Thoracic aorta (tissue), 2 donors: ENCODE data around the gene C3. TPM values are rescaled to one million over a fixed set of nuclear protein-coding genes. Genes with fewer than 3 reads are reported as not detected.

Experiments used
- ATAC-seq: fragments of 150-250 bp; one replicate; pipeline ENCODE4 v1.8.0; 2017; ENCODE audit warnings: low read depth; ENCODE audit not compliant: insufficient number of reproducible peaks, low FRiP score
- DNase-seq: peaks from one replicate; pipeline ENCODE4 v3.0.0-alpha.2; 2020; ENCODE audit warnings: low spot score
- H3K27ac ChIP-seq, 2 donors: fragments of 200-600 bp; sonication (generic); 1 replicate in 1 of 2; 2 replicates in 1 of 2; pipeline ENCODE4 v1.5.1; 2016; ENCODE audit warnings: mild to moderate bottlenecking in 2 of 2, moderate library complexity in 2 of 2
- H3K27me3 ChIP-seq: fragments of 200-600 bp; sonication (generic); replicated peaks from 2 replicates; pipeline ENCODE4 v1.6.0; 2016; ENCODE audit warnings: mild to moderate bottlenecking; ENCODE audit not compliant: insufficient read depth
- H3K36me3 ChIP-seq: fragments of 200-600 bp; sonication (generic); one replicate; pipeline ENCODE4 v1.5.1; 2016
- H3K4me1 ChIP-seq, 2 donors: fragments of 200-600 bp; sonication (generic); 1 replicate in 1 of 2; 2 replicates in 1 of 2; pipeline versions ENCODE4 v1.5.1 to v1.6.0; 2016; ENCODE audit warnings: low read depth in 2 of 2, mild to moderate bottlenecking in 1 of 2; ENCODE audit not compliant: control insufficient read depth in 1 of 2
- H3K4me3 ChIP-seq: fragments of 200-600 bp; sonication (generic); 2 replicates; pipeline ENCODE4 v1.5.1; 2016; ENCODE audit warnings: mild to moderate bottlenecking
- H3K9me3 ChIP-seq: fragments of 200-600 bp; sonication (generic); 2 replicates; pipeline ENCODE4 v1.5.1; 2016
- total RNA-seq, 2 donors: library from RNA; depleted of rRNA; stranded (reverse); fragments of >200 nt; gene quantifications; one replicate each; pipeline versions ENCODE4 v1.1.0 to v1.2.3, GENCODE V29; 2016
- TF ChIP-seq, protein P1 (sequence below): fragments of 200-600 bp; sonication (generic); IDR thresholded peaks from one replicate; pipeline ENCODE4 v1.5.1; 2019; ENCODE audit warnings: antibody characterized with exemption

The C3 gene
- total RNA-seq, 2 donors from 2014 or later: 277 to 754 TPM

GRCh38 chr19:6739883-6740588 is 19.6 kb upstream of the C3 start:
- ATAC-seq (no peak), DNase-seq (no peak)
- peaks cover 33 to 72% of the 10 kb centered on the region in 2 donors for H3K4me1 ChIP-seq
- TF ChIP-seq, protein P1, sequence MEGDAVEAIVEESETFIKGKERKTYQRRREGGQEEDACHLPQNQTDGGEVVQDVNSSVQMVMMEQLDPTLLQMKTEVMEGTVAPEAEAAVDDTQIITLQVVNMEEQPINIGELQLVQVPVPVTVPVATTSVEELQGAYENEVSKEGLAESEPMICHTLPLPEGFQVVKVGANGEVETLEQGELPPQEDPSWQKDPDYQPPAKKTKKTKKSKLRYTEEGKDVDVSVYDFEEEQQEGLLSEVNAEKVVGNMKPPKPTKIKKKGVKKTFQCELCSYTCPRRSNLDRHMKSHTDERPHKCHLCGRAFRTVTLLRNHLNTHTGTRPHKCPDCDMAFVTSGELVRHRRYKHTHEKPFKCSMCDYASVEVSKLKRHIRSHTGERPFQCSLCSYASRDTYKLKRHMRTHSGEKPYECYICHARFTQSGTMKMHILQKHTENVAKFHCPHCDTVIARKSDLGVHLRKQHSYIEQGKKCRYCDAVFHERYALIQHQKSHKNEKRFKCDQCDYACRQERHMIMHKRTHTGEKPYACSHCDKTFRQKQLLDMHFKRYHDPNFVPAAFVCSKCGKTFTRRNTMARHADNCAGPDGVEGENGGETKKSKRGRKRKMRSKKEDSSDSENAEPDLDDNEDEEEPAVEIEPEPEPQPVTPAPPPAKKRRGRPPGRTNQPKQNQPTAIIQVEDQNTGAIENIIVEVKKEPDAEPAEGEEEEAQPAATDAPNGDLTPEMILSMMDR: no peak
- no peaks in the 10 kb centered on the region for H3K9me3 ChIP-seq
- H3K27ac ChIP-seq: peak overlapping the region; percentile 87 to 93
- peak overlapping the region; percentile 88 for H3K4me3 ChIP-seq
- no peaks in the 10 kb centered on the region for H3K27me3 ChIP-seq
- peaks cover 11% of the 10 kb centered on the region for H3K36me3 ChIP-seq

- DNase-seq (peak; percentile 50), ATAC-seq (peak; percentile 15)
- H3K4me1 ChIP-seq: peaks cover 31 to 67% of the 10 kb centered on the region in 2 donors
Measured at GRCh38 chr19:6739390-6739882, 19.0 kb upstream of the C3 start, which contains the start of gene TRIP10. Gene TRIP10, plus strand, starts transcription at chr19:6739680. Its CDS starts 82 bp downstream, at chr19:6739762.

GRCh38 chr19:6738787-6739389 is 18.4 kb upstream of the C3 start:
- TF ChIP-seq, protein P1: no peak
- Histone ChIP-seq H3K27ac (peak overlapping the region; percentile 82 to 90), H3K9me3 (no peaks in the 10 kb centered on the region), H3K4me3 (peak overlapping the region; percentile 88), H3K36me3 (peaks cover 12% of the 10 kb centered on the region), H3K4me1 (peaks cover 27 to 62% of the 10 kb centered on the region in 2 donors), H3K27me3 (no peaks in the 10 kb centered on the region)
- no peak for ATAC-seq
- no peak for DNase-seq

More at GRCh38 chr19:6739390-6739882, 19.0 kb upstream of the C3 start, which contains the start of gene TRIP10:
- Histone ChIP-seq H3K27ac (peak within 1 kb of the TSS; percentile 87 to 93), H3K36me3 (peaks cover 12% of the 10 kb centered on the region), H3K4me3 (peak within 1 kb of the TSS; percentile 88), H3K27me3 (no peaks in the 10 kb centered on the region), H3K9me3 (no peaks in the 10 kb centered on the region)
- TF ChIP-seq, protein P1: no peak

DNA sequence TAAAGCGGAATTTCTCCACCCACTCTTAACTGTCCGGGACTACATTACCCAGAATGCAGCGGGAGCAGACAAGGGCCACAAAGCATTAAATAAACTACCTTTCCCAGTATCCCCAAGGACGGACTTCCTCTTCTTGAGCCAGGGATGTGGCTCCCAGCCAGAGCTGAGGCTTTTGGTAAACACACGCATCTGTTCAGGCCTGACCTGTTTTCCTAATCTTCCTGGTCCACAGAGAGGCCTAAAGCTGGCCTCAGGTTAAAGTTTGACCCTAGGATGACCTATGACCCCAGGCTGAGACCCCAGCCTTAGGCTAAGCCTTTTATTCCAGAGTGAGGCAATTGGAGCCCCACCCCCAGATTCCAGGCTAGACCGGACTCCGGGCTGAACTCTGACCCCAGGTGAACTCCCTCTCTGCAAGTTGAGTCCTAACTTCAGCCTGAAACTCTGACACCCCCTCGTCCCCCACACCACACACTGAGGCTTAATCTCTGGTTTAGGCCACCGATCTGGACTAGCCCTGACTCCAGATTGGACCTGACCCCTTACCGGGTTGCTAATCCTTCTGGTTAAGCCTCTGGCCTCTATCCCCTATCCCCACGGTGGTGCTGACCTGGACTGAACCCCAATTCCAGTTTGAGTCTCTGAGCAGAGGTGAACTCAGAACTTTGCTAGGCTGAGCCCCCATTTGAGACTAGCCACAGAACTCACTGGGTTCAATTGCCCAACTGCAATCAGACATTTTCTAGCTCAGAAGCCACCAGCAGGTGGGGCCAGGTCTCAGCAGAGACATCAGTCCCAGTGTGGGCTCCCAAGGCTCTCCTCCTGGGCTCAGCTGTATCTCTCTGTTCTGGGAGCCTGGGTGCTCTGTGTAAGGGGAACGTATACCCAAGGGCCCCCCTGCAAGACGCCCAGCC is 17.7 kb upstream of the C3 start:
- peaks cover 10% of the 10 kb centered on the region for H3K36me3 ChIP-seq
- peak overlapping the region; percentile 88 for H3K4me3 ChIP-seq

More for the DNA sequence above, 17.7 kb upstream of the C3 start:
- H3K9me3 ChIP-seq: no peaks in the 10 kb centered on the region
- H3K4me1 ChIP-seq: peaks cover 24 to 54% of the 10 kb centered on the region in 2 donors
- ATAC-seq: no peak
- H3K27ac ChIP-seq: peak overlapping the region; percentile 82 to 90
- peak; percentile 98 for DNase-seq
- TF ChIP-seq, protein P1: peak; percentile 51
- no peaks in the 10 kb centered on the region for H3K27me3 ChIP-seq
